ENCODE data around the gene CDH3. TPM values are rescaled to one million over a fixed set of nuclear protein-coding genes. Genes with fewer than 3 reads are reported as not detected.

Gene CDH3
- polyA plus RNA-seq, 1 experiment: 1.1 TPM

DNA sequence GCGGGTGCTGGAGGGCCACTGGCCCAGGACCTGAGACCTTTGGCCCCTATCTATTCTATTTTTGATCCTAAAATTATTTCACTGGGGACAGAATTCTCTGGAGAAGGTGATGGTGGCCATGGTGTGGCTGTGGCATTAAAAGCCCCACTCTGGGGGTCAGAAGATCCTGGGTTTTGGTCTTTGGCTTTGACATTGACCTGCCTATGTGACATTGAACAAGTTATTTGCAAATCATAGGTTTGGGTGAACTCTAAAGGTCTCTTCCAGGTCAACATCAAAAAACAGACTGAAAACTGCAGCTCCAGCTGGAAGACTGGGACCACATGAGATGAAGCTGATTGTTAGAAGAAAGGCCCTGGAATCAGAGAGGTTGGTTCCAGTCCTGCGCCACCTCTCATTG lies 89.7 kb downstream of the CDH3 start:
- no peak for DNase-seq (ENCODE audit: low read depth)
- TF ChIP-seq, protein P1, sequence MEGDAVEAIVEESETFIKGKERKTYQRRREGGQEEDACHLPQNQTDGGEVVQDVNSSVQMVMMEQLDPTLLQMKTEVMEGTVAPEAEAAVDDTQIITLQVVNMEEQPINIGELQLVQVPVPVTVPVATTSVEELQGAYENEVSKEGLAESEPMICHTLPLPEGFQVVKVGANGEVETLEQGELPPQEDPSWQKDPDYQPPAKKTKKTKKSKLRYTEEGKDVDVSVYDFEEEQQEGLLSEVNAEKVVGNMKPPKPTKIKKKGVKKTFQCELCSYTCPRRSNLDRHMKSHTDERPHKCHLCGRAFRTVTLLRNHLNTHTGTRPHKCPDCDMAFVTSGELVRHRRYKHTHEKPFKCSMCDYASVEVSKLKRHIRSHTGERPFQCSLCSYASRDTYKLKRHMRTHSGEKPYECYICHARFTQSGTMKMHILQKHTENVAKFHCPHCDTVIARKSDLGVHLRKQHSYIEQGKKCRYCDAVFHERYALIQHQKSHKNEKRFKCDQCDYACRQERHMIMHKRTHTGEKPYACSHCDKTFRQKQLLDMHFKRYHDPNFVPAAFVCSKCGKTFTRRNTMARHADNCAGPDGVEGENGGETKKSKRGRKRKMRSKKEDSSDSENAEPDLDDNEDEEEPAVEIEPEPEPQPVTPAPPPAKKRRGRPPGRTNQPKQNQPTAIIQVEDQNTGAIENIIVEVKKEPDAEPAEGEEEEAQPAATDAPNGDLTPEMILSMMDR (IDR thresholded peaks at IDR 0.05; ENCODE audit: insufficient read depth, low read depth, low read length): no peak
- no peaks in the 10 kb centered on the region for H3K36me3 ChIP-seq (ENCODE audit: control insufficient read depth, insufficient read depth, low read length)
- H3K4me3 ChIP-seq (ENCODE audit: low read depth, low read length): no peak overlapping the region
- ChIA-PET CTCF (no interaction called here), POLR2A (no interaction called here)
- H3K27me3 ChIP-seq (ENCODE audit: control insufficient read depth, insufficient read depth, low read length): peaks cover 22% of the 10 kb centered on the region

DNA sequence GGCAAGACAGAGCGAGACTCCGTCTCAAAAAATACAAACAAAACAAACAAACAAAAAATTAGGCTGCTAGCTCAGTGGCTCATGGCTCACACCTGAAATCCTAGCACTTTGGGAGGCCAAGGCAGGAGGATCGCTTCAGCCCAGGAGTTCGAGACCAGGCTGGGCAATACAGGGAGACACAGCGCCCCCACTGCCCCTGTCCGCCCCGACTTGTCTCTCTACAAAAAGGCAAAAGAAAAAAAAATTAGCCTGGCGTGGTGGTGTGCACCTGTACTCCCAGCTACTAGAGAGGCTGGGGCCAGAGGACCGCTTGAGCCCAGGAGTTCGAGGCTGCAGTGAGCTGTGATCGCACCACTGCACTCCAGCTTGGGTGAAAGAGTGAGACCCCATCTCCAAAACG lies 91.5 kb downstream of the CDH3 start:
- ChIA-PET CTCF (interaction anchor here (0.6 kb wide), 1 partner anchor 14 kb away, joined by 3 read pairs; no protein-coding TSS in a partner anchor), POLR2A (no interaction called here)
- TF ChIP-seq, protein P1 (IDR thresholded peaks at IDR 0.05; ENCODE audit: insufficient read depth, low read depth, low read length): no peak
- Histone ChIP-seq H3K36me3 (ENCODE audit: control insufficient read depth, insufficient read depth, low read length) (no peaks in the 10 kb centered on the region), H3K4me3 (ENCODE audit: low read depth, low read length) (no peak overlapping the region), H3K27me3 (ENCODE audit: control insufficient read depth, insufficient read depth, low read length) (peaks cover 22% of the 10 kb centered on the region)
- no peak for DNase-seq (ENCODE audit: low read depth)

DNA sequence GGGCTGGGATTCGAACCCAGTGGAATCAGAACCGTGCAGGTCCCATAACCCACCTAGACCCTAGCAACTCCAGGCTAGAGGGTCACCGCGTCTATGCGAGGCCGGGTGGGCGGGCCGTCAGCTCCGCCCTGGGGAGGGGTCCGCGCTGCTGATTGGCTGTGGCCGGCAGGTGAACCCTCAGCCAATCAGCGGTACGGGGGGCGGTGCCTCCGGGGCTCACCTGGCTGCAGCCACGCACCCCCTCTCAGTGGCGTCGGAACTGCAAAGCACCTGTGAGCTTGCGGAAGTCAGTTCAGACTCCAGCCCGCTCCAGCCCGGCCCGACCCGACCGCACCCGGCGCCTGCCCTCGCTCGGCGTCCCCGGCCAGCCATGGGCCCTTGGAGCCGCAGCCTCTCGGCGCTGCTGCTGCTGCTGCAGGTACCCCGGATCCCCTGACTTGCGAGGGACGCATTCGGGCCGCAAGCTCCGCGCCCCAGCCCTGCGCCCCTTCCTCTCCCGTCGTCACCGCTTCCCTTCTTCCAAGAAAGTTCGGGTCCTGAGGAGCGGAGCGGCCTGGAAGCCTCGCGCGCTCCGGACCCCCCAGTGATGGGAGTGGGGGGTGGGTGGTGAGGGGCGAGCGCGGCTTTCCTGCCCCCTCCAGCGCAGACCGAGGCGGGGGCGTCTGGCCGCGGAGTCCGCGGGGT lies 92.1 kb downstream of the CDH3 start, which contains the start of gene CDH1:
Gene CDH1, plus strand, starts transcription at position 247 of the 684 bp plus-strand sequence. Its CDS starts 124 bp downstream, at position 371.
- ChIA-PET POLR2A (no interaction called here), CTCF (interaction anchor here (0.6 kb wide), 1 partner anchor 14 kb away, joined by 3 read pairs; no protein-coding TSS in a partner anchor)
- no peaks in the 10 kb centered on the region for H3K36me3 ChIP-seq (ENCODE audit: control insufficient read depth, insufficient read depth, low read length)
- TF ChIP-seq, protein P1 (IDR thresholded peaks at IDR 0.05; ENCODE audit: insufficient read depth, low read depth, low read length): no peak
- no peak for DNase-seq (ENCODE audit: low read depth)
- H3K27me3 ChIP-seq (ENCODE audit: control insufficient read depth, insufficient read depth, low read length): peaks cover 22% of the 10 kb centered on the region
- no peak within 1 kb of the TSS for H3K4me3 ChIP-seq (ENCODE audit: low read depth, low read length)

DNA sequence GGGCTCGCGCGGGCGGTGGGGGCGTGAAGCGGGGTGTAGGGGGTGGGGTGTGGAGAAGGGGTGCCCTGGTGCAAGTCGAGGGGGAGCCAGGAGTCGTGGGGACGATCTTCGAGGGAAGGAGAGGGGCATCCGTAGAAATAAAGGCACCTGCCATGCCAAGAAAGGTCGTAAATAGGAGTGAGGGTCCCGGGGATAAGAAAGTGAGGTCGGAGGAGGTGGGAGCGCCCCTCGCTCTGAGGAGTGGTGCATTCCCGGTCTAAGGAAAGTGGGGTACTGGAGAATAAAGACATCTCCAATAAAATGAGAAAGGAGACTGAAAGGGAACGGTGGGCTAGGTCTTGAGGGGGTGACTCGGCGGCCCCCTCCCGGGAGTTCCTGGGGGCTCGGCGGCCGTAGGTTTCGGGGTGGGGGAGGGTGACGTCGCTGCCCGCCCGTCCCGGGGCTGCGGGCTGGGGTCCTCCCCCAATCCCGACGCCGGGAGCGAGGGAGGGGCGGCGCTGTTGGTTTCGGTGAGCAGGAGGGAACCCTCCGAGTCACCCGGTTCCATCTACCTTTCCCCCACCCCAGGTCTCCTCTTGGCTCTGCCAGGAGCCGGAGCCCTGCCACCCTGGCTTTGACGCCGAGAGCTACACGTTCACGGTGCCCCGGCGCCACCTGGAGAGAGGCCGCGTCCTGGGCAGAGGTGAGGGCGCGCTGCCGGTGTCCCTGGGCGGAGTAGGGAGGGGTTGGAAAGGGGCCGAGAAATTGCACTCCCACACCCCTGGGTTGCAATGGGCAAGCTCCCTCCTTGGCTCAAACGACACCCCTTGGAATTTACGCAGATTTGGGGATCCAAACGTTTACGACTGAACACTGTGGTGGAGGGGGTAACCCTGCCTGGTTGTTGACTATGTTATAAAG lies 92.9 kb downstream of the CDH3 start:
- CTCF ChIA-PET: no interaction called here
- TF ChIP-seq, protein P1 (IDR thresholded peaks at IDR 0.05; ENCODE audit: insufficient read depth, low read depth, low read length): no peak
- Histone ChIP-seq H3K27me3 (ENCODE audit: control insufficient read depth, insufficient read depth, low read length) (peaks cover 22% of the 10 kb centered on the region), H3K36me3 (ENCODE audit: control insufficient read depth, insufficient read depth, low read length) (no peaks in the 10 kb centered on the region), H3K4me3 (ENCODE audit: low read depth, low read length) (no peak overlapping the region)
- POLR2A ChIA-PET: no interaction called here
- no peak for DNase-seq (ENCODE audit: low read depth)

DNA sequence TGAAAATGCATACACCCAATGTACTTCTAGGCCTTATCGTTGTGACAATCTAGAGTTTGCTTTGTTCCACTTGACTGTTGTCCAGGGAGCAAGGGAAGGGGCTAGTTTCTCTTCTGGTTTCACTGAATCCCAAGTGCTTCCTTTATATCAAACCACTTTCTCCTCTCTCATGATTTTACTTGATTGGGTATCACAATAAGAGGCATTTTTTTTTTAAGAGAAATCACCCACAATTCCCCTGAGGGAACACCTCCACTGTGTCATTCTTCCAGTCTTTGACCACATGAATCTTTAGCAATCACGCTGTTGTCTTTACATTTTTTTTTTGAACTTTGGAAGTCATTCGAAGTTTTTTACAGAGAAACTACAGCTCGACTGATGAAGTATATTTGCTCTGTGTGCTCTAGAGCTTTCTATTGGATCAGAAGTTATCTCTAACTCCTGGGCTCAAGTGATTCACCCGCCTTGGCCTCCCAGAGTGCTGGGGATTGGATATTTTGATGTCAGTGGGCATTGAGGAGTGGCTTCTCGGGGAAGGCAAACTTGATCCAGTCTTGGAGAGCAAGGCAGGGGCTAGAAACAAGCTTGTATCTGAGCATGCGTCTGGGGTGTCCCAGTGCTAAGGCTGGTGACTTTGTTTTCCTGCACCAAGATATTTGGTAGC lies 95.0 kb downstream of the CDH3 start:
- ChIA-PET CTCF (interaction anchor here (1.0 kb wide), 1 partner anchor 149 kb away, joined by 3 read pairs; no protein-coding TSS in a partner anchor), POLR2A (no interaction called here)
- no peaks in the 10 kb centered on the region for H3K36me3 ChIP-seq (ENCODE audit: control insufficient read depth, insufficient read depth, low read length)
- no peak for DNase-seq (ENCODE audit: low read depth)
- H3K4me3 ChIP-seq (ENCODE audit: low read depth, low read length): no peak overlapping the region
- TF ChIP-seq, protein P1 (IDR thresholded peaks at IDR 0.05; ENCODE audit: insufficient read depth, low read depth, low read length): no peak
- peaks cover 20% of the 10 kb centered on the region for H3K27me3 ChIP-seq (ENCODE audit: control insufficient read depth, insufficient read depth, low read length)
